ENCODE measurements around the gene GSTO2. TPM values are rescaled to one million over a fixed set of nuclear protein-coding genes. Genes with fewer than 3 reads are reported as not detected.

GSTO2 gene
- total and polyA plus RNA-seq, 10 of the 15 experiments (the other 5 are each of a cell fraction or from before 2014, with no cell fraction given): 0.16 to 0.86 (median 0.46) TPM

GRCh38 chr10:104234934-104235333, 34.0 kb upstream of the GSTO2 start:
- in situ Hi-C loops (cut with MboI) (no loop called here), intact Hi-C loops (cut with micrococcal nuclease; ENCODE audit: unreplicated experiment) (no loop called here)
- no peak for FAIRE-seq
- 29% methylated on average over 1 of the region's 1 CpG for WGBS (ENCODE audit: insufficient coverage, insufficient replicate concordance, low lambda C conversion rate, missing lambda C conversion rate)
- CTCF ChIA-PET: no interaction called here
- no peaks in the 10 kb centered on the region for H3K4me1 ChIP-seq (ENCODE audit: control insufficient read depth, insufficient read depth, low read length)
- TF ChIP-seq PRDM15 (CRISPR knock-in tag; IDR thresholded peaks at IDR 0.05): no peak
- TF ChIP-seq ZNF384 (IDR thresholded peaks at IDR 0.05; ENCODE audit: borderline replicate concordance, low read depth, low read length): no peak
- no peak for TF ChIP-seq SMAD1 (IDR thresholded peaks at IDR 0.05; ENCODE audit: low read depth, partially characterized antibody)
- TF ChIP-seq NFXL1 (IDR thresholded peaks at IDR 0.05; ENCODE audit: borderline replicate concordance): no peak
- TF ChIP-seq BCL11A (IDR thresholded peaks at IDR 0.05; ENCODE audit: low read depth, low read length): no peak
- TF ChIP-seq MTA3 (IDR thresholded peaks at IDR 0.05; ENCODE audit: borderline replicate concordance, low read length): no peak
- no peak for TF ChIP-seq CREM (IDR thresholded peaks at IDR 0.05; ENCODE audit: low read depth)
- TF ChIP-seq USF2 (IDR thresholded peaks at IDR 0.05; ENCODE audit: borderline replicate concordance, low read depth, low read length): no peak
- TF ChIP-seq GABPA (IDR thresholded peaks at IDR 0.05; ENCODE audit: low read depth): no peak
- no peak for TF ChIP-seq CBX3 (IDR thresholded peaks at IDR 0.05; ENCODE audit: borderline replicate concordance, low read depth)
- TF ChIP-seq KDM1A (IDR thresholded peaks at IDR 0.05; ENCODE audit: borderline replicate concordance): no peak
- BruUV-seq (replicated peaks): no TSS peak
- ATAC-seq: no peak
- H3K9ac ChIP-seq (ENCODE audit: control insufficient read depth, insufficient read depth, low read length): no peak overlapping the region
- SMC1A ChIA-PET (ENCODE audit: uncharacterized antibody, unreplicated experiment): no interaction called here
- no peak overlapping the region for H3K4me3 ChIP-seq
- H3K4me2 ChIP-seq (ENCODE audit: control insufficient read depth, insufficient read depth): no peak overlapping the region
- H2AFZ ChIP-seq (ENCODE audit: control insufficient read depth, low read depth, low read length): no peak overlapping the region
- H4K20me1 ChIP-seq (ENCODE audit: control insufficient read depth, insufficient read depth): no peaks in the 10 kb centered on the region
- no peaks in the 10 kb centered on the region for H3K36me3 ChIP-seq (ENCODE audit: control insufficient read depth in 2 of 2, insufficient read depth in 2 of 2, low read length in 1 of 2)
- H3K79me2 ChIP-seq (ENCODE audit: control insufficient read depth, insufficient read depth, low read length): no peaks in the 10 kb centered on the region
- H3K27ac ChIP-seq (ENCODE audit: control insufficient read depth, insufficient read depth): no peak overlapping the region
- RAD21 ChIA-PET (ENCODE audit: unreplicated experiment): no interaction called here
- H3K27me3 ChIP-seq (replicated peaks in 1 of 2; ENCODE audit: control insufficient read depth in 2 of 2, insufficient read depth in 2 of 2, low read length in 1 of 2): no peaks in the 10 kb centered on the region; a peak in 1 of 4 replicates
- no peaks in the 10 kb centered on the region for H3K9me3 ChIP-seq (replicated peaks; ENCODE audit: control insufficient read depth, insufficient read depth, low read length)
- POLR2A ChIA-PET: no interaction called here
- no peak for DNase-seq (ENCODE audit: low read depth, low spot score)

Measured in GM12878 (cell line).